Measurements from ENCODE around the gene PRKCA.

GRCh38 chr17:66300956-66301355 is 1.5 kb upstream of the PRKCA start:
- TF ChIP-seq, protein P1, sequence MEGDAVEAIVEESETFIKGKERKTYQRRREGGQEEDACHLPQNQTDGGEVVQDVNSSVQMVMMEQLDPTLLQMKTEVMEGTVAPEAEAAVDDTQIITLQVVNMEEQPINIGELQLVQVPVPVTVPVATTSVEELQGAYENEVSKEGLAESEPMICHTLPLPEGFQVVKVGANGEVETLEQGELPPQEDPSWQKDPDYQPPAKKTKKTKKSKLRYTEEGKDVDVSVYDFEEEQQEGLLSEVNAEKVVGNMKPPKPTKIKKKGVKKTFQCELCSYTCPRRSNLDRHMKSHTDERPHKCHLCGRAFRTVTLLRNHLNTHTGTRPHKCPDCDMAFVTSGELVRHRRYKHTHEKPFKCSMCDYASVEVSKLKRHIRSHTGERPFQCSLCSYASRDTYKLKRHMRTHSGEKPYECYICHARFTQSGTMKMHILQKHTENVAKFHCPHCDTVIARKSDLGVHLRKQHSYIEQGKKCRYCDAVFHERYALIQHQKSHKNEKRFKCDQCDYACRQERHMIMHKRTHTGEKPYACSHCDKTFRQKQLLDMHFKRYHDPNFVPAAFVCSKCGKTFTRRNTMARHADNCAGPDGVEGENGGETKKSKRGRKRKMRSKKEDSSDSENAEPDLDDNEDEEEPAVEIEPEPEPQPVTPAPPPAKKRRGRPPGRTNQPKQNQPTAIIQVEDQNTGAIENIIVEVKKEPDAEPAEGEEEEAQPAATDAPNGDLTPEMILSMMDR (IDR thresholded peaks at IDR 0.05; ENCODE audit: insufficient read depth, low read length): no peak
- TF ChIP-seq POLR2AphosphoS5 (IDR thresholded peaks at IDR 0.05; ENCODE audit: low read depth) (no peak), GABPA (IDR thresholded peaks at IDR 0.05; ENCODE audit: low read depth) (no peak)
- TF ChIP-seq, protein P2, sequence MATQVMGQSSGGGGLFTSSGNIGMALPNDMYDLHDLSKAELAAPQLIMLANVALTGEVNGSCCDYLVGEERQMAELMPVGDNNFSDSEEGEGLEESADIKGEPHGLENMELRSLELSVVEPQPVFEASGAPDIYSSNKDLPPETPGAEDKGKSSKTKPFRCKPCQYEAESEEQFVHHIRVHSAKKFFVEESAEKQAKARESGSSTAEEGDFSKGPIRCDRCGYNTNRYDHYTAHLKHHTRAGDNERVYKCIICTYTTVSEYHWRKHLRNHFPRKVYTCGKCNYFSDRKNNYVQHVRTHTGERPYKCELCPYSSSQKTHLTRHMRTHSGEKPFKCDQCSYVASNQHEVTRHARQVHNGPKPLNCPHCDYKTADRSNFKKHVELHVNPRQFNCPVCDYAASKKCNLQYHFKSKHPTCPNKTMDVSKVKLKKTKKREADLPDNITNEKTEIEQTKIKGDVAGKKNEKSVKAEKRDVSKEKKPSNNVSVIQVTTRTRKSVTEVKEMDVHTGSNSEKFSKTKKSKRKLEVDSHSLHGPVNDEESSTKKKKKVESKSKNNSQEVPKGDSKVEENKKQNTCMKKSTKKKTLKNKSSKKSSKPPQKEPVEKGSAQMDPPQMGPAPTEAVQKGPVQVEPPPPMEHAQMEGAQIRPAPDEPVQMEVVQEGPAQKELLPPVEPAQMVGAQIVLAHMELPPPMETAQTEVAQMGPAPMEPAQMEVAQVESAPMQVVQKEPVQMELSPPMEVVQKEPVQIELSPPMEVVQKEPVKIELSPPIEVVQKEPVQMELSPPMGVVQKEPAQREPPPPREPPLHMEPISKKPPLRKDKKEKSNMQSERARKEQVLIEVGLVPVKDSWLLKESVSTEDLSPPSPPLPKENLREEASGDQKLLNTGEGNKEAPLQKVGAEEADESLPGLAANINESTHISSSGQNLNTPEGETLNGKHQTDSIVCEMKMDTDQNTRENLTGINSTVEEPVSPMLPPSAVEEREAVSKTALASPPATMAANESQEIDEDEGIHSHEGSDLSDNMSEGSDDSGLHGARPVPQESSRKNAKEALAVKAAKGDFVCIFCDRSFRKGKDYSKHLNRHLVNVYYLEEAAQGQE (IDR thresholded peaks at IDR 0.05; ENCODE audit: insufficient replicate concordance, low read depth): no peak

All from HL-60 (cell line).